Caco-2 (cell line): Measurements from ENCODE around the gene HMX2. TPM values are rescaled to one million over a fixed set of nuclear protein-coding genes. Genes with fewer than 3 reads are reported as not detected.

Source experiments
- BruUV-seq: library from RNA; stranded (reverse); fragments of 400-500 nt; replicated peaks from 2 replicates; lab custom pipeline; 2021; lab: Mats Ljungman, UMichigan
- CTCF ChIA-PET: fragments of 300-600 bp; sonication (Branson Sonifier 250); formaldehyde crosslinking; loops from one replicate; lab custom pipeline; 2022; ENCODE audit warnings: antibody characterized with exemption; lab: Charles Lee
- POLR2A ChIA-PET: fragments of 300-600 bp; sonication (Branson Sonifier 250); formaldehyde crosslinking; loops from one replicate; lab custom pipeline; 2022; ENCODE audit warnings: antibody characterized with exemption; lab: Charles Lee
- DNase-seq, 2 experiments: peaks; one replicate each; pipeline versions ENCODE4 v3.0.0 to v3.0.0-alpha.2; 2020 to 2022
- H3K27me3 ChIP-seq: replicated peaks from 2 replicates; pipeline ENCODE4 v1.6.0; 2011; ENCODE audit warnings: low read length; ENCODE audit not compliant: control insufficient read depth, insufficient read depth
- H3K36me3 ChIP-seq: 2 replicates; pipeline ENCODE4 v1.5.1; 2011; ENCODE audit warnings: low read length; ENCODE audit not compliant: control insufficient read depth, insufficient read depth
- H3K4me1 ChIP-seq: fragments of 250-450 bp; sonication (Bioruptor Pico); 2 replicates; pipeline ENCODE4 v1.5.1; 2020; ENCODE audit warnings: mild to moderate bottlenecking
- H3K4me3 ChIP-seq: 2 replicates; pipeline ENCODE4 v1.5.1; 2011; ENCODE audit warnings: low read depth, mild to moderate bottlenecking, control low read depth, low read length
- H3K9me3 ChIP-seq: fragments of 250-450 bp; sonication (Bioruptor Pico); 2 replicates; pipeline ENCODE4 v1.5.1; 2020; ENCODE audit warnings: mild to moderate bottlenecking, moderate library complexity
- H3K27ac Mint-ChIP-seq: one replicate; pipeline ENCODE4 v1.8.0; 2022; ENCODE audit warnings: mixed read lengths; ENCODE audit not compliant: unreplicated experiment
- H3K27me3 Mint-ChIP-seq: one replicate; pipeline ENCODE4 v1.8.0; 2022; ENCODE audit warnings: mixed read lengths; ENCODE audit not compliant: insufficient read depth, unreplicated experiment
- H3K36me3 Mint-ChIP-seq: one replicate; pipeline ENCODE4 v1.8.0; 2022; ENCODE audit warnings: mild to moderate bottlenecking, mixed read lengths; ENCODE audit not compliant: insufficient read depth, unreplicated experiment
- H3K4me1 Mint-ChIP-seq: one replicate; pipeline ENCODE4 v1.8.0; 2022; ENCODE audit warnings: low read depth, mixed read lengths; ENCODE audit not compliant: unreplicated experiment
- H3K4me3 Mint-ChIP-seq: one replicate; pipeline ENCODE4 v1.8.0; 2022; ENCODE audit warnings: mild to moderate bottlenecking, moderate library complexity, mixed read lengths; ENCODE audit not compliant: unreplicated experiment
- H3K9me3 Mint-ChIP-seq: one replicate; pipeline ENCODE4 v1.8.0; 2022; ENCODE audit warnings: mixed read lengths; ENCODE audit not compliant: unreplicated experiment
- intact Hi-C: fragments of 100-400 bp; cut with micrococcal nuclease; formaldehyde crosslinking; loops from one replicate; pipeline ENCODE4 v1.10.0; 2022; ENCODE audit not compliant: unreplicated experiment
- total RNA-seq: library from RNA; stranded (reverse); gene quantifications from 2 replicates; pipeline ENCODE4 v1.2.3, GENCODE V29; 2022
- TF ChIP-seq, protein P1 (sequence below), 2 experiments: fragments of 200-600 bp in 1 of 2; IDR thresholded peaks; 1 replicate in 1 of 2; 2 replicates in 1 of 2; pipeline versions ENCODE4 v1.5.1 to v1.8.0; 2011 to 2022; ENCODE audit warnings: antibody characterized with exemption in 1 of 2, control low read depth in 1 of 2, inconsistent platforms in 1 of 2, low read depth in 1 of 2, low read length in 1 of 2, mild to moderate bottlenecking in 1 of 2, moderate library complexity in 1 of 2; ENCODE audit not compliant: insufficient read depth in 1 of 2, severe bottlenecking in 1 of 2, unreplicated experiment in 1 of 2

HMX2 gene
- total RNA-seq, 1 experiment from 2014 or later = 1.4 TPM

GRCh38 chr10:123151737-123152135 is 3.8 kb downstream of the HMX2 start:
- BruUV-seq = no TSS peak
- Mint-ChIP-seq H3K36me3 (peaks cover 33% of the 10 kb centered on the region), H3K27me3 (peaks cover 5% of the 10 kb centered on the region), H3K9me3 (no peaks in the 10 kb centered on the region), H3K4me1 (peaks cover 20% of the 10 kb centered on the region), H3K4me3 (peak overlapping the region; percentile 71), H3K27ac (no peak overlapping the region)
- Histone ChIP-seq H3K27me3 (no peaks in the 10 kb centered on the region), H3K36me3 (no peaks in the 10 kb centered on the region), H3K4me1 (peaks cover 28% of the 10 kb centered on the region), H3K4me3 (peak overlapping the region; percentile 46), H3K9me3 (no peaks in the 10 kb centered on the region)
- CTCF ChIA-PET = interaction anchor here (0.6 to 1.9 kb wide), 3 partner anchors 18 to 123 kb away, joined by 5 to 8 read pairs (median 8); no protein-coding TSS in a partner anchor
- DNase-seq = no peak
- POLR2A ChIA-PET = no interaction called here
- intact Hi-C loops = no loop called here
- TF ChIP-seq, protein P1, sequence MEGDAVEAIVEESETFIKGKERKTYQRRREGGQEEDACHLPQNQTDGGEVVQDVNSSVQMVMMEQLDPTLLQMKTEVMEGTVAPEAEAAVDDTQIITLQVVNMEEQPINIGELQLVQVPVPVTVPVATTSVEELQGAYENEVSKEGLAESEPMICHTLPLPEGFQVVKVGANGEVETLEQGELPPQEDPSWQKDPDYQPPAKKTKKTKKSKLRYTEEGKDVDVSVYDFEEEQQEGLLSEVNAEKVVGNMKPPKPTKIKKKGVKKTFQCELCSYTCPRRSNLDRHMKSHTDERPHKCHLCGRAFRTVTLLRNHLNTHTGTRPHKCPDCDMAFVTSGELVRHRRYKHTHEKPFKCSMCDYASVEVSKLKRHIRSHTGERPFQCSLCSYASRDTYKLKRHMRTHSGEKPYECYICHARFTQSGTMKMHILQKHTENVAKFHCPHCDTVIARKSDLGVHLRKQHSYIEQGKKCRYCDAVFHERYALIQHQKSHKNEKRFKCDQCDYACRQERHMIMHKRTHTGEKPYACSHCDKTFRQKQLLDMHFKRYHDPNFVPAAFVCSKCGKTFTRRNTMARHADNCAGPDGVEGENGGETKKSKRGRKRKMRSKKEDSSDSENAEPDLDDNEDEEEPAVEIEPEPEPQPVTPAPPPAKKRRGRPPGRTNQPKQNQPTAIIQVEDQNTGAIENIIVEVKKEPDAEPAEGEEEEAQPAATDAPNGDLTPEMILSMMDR (IDR thresholded peaks at IDR 0.05; ENCODE audit: insufficient read depth in 1 of 2, low read depth in 1 of 2, low read length in 1 of 2, severe bottlenecking in 1 of 2, unreplicated experiment in 1 of 2) = no peak

DNA sequence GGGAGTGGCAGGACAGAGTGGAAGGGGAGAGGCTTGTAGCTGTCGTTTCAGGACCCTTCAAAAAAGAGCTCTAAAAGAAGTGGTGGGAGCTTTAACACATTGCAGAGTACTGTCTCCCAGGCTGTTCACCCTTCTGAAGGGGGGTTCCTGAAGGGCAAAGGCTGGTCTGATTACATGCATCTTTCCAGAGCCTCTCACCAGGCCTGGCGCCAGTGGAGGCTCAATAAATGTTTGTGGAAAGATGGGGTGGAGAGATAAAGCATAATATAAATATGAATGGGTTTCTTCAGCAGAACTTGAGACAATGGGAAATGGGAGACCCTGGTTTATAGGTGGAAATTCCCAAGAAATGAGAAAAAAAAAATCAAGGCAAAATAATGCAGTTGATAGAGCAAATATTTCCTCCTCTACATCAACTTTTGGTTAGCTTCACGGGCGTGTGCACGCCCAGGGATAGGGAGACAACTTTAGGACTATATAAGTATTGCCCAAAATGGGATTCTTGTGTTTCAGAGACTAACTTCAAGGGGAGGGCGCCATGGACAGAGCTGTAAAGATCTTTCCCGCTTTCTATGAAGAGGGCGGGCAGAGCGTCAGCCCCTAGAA is 5.7 kb downstream of the HMX2 start:
- CTCF ChIA-PET = interaction anchor here (0.6 to 1.6 kb wide), 4 partner anchors 14 to 227 kb away, joined by 3 to 8 read pairs (median 6); no protein-coding TSS in a partner anchor
- H3K4me3 Mint-ChIP-seq = peak overlapping the region; percentile 92
- H3K27ac Mint-ChIP-seq = peak overlapping the region; percentile 88

DNA sequence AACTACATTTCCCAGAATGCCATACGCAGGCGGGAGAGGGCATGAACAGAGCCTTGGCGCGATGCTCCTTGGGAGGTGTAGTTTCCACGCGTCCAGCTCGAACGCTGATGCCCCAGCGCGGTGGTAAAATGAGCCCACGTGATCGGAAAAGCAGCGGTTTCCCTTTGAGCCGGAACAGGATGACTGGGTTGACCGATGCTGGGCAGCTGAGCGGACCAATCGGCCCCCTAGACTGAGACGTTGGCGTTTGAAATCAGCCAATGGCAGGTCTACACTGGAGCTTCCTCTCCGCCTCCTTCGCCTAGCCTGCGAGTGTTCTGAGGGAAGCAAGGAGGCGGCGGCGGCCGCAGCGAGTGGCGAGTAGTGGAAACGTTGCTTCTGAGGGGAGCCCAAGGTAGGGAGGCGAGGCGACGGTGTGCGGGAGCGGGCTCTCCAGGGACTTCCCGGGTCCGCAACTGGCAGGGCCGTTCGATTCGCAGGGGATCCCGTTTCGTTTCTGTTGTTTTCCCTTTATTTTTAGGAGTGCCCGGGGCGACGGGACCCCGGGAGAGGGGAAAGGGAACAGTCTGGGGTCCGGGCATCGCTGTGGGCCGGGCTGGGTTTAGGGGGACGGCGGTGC is 6.3 kb downstream of the HMX2 start, which contains the start of gene BUB3:
Gene BUB3 (plus strand): TSS at position 311 of the 619 bp plus-strand sequence. CDS start 516 bp downstream, outside the sequence.
- ChIA-PET CTCF (interaction anchor here (0.6 to 1.6 kb wide), 4 partner anchors 15 to 226 kb away, joined by 3 to 8 read pairs (median 6); no protein-coding TSS in a partner anchor), POLR2A (interaction anchor here (0.6 to 1.0 kb wide), 3 partner anchors 15 to 747 kb away, joined by 3 to 7 read pairs (median 4); no protein-coding TSS in a partner anchor)
- no peaks in the 10 kb centered on the region for H3K36me3 ChIP-seq
- no peaks in the 10 kb centered on the region for H3K9me3 ChIP-seq
- TF ChIP-seq, protein P1 (IDR thresholded peaks at IDR 0.05; ENCODE audit: insufficient read depth in 1 of 2, low read depth in 1 of 2, low read length in 1 of 2, severe bottlenecking in 1 of 2, unreplicated experiment in 1 of 2) = no peak
- H3K4me1 ChIP-seq = peaks cover 33% of the 10 kb centered on the region
- Mint-ChIP-seq H3K4me3 (peak within 1 kb of the TSS; percentile 92), H3K4me1 (peaks cover 24% of the 10 kb centered on the region), H3K27me3 (peaks cover under 1% of the 10 kb centered on the region), H3K27ac (peak within 1 kb of the TSS; percentile 88), H3K9me3 (no peaks in the 10 kb centered on the region), H3K36me3 (peaks cover 56% of the 10 kb centered on the region)
- intact Hi-C loops = loop anchor here (1.0 kb wide), 1 partner anchor 15 kb away; no protein-coding TSS in a partner anchor
- peak; percentile 96 to 98 for DNase-seq
- H3K4me3 ChIP-seq = peak within 1 kb of the TSS; percentile 61
- BruUV-seq = no TSS peak
- H3K27me3 ChIP-seq = no peaks in the 10 kb centered on the region

More for the DNA sequence above, 5.7 kb downstream of the HMX2 start:
- H3K27me3 ChIP-seq = no peaks in the 10 kb centered on the region
- H3K4me1 ChIP-seq = peaks cover 33% of the 10 kb centered on the region
- H3K36me3 Mint-ChIP-seq = peaks cover 51% of the 10 kb centered on the region
- H3K36me3 ChIP-seq = no peaks in the 10 kb centered on the region
- POLR2A ChIA-PET = interaction anchor here (0.6 to 1.0 kb wide), 2 partner anchors 14 to 414 kb away, joined by 3 to 7 read pairs; no protein-coding TSS in a partner anchor
- no peak for DNase-seq
- H3K4me1 Mint-ChIP-seq = peaks cover 30% of the 10 kb centered on the region
- intact Hi-C loops = loop anchor here (1.0 kb wide), 1 partner anchor 14 kb away; no protein-coding TSS in a partner anchor
- H3K9me3 ChIP-seq = no peaks in the 10 kb centered on the region
- H3K9me3 Mint-ChIP-seq = no peaks in the 10 kb centered on the region
- peaks cover 5% of the 10 kb centered on the region for H3K27me3 Mint-ChIP-seq
- TF ChIP-seq, protein P1 (IDR thresholded peaks at IDR 0.05; ENCODE audit: insufficient read depth in 1 of 2, low read depth in 1 of 2, low read length in 1 of 2, severe bottlenecking in 1 of 2, unreplicated experiment in 1 of 2) = no peak
- BruUV-seq = no TSS peak
- H3K4me3 ChIP-seq = no peak overlapping the region; the same call in 1 of the 2 replicates
